Spinal cord (tissue), 10 donors: ENCODE results near the gene IGFN1. TPM values are rescaled to one million over a fixed set of nuclear protein-coding genes. Genes with fewer than 3 reads are reported as not detected.

Experiments
- DNase-seq, 6 donors: peaks; one replicate each; pipeline versions ENCODE4 v3.0.0 to v3.0.0-alpha.2; 2013 to 2015; ENCODE audit warnings: low spot score in 6 of 6, low read depth in 4 of 6
- H3K27ac ChIP-seq: one replicate; pipeline ENCODE4 v1.5.1; 2013; ENCODE audit warnings: low read depth, low read length, control low read depth
- H3K27me3 ChIP-seq: one replicate; pipeline ENCODE4 v1.6.1; 2013; ENCODE audit warnings: low read length; ENCODE audit not compliant: control insufficient read depth, insufficient read depth
- H3K36me3 ChIP-seq: one replicate; pipeline ENCODE4 v1.6.1; 2013; ENCODE audit warnings: low read length; ENCODE audit not compliant: control insufficient read depth, insufficient read depth
- H3K4me1 ChIP-seq: one replicate; pipeline ENCODE4 v1.6.1; 2013; ENCODE audit warnings: low read length; ENCODE audit not compliant: control insufficient read depth, insufficient read depth
- H3K4me3 ChIP-seq: one replicate; pipeline ENCODE4 v1.5.1; 2013; ENCODE audit warnings: low read depth, low read length, control low read depth
- H3K9me3 ChIP-seq: one replicate; pipeline ENCODE4 v1.6.1; 2013; ENCODE audit warnings: low read length; ENCODE audit not compliant: control insufficient read depth, insufficient read depth
- WGBS: methylation state at CpG from one replicate; pipeline ENCODE4 v1.1.5; 2013; ENCODE audit warnings: missing lambda C conversion rate; ENCODE audit not compliant: insufficient coverage; 5-methylcytosine and 5-hydroxymethylcytosine counted together
- long read RNA-seq, 4 donors: transcript quantifications; one replicate each; lab custom pipeline, GENCODE V29; 2026
- polyA plus RNA-seq, 2 donors: library from polyadenylated mRNA; unstranded; fragments of 120-200 nt; gene quantifications; one replicate each; pipeline ENCODE4 v1.2.1, GENCODE V29; 2013; ENCODE audit not compliant: insufficient read length in 2 of 2
- total RNA-seq, 2 donors: library from RNA; depleted of rRNA in 1 of 2; stranded (reverse); fragments of 120-200 nt in 1 of 2; fragments of >200 nt in 1 of 2; gene quantifications; one replicate each; pipeline versions ENCODE4 v1.2.3 to v1.2.4, GENCODE V29; 2013 to 2014
- donor health status: healthy.

Gene IGFN1
- total RNA-seq (1 to 10 TPM; 2.0 to 3.8 TPM), polyA plus RNA-seq (10 to 100 TPM in 1 of 2 donors, 1 to 10 TPM in 1; 2.8 to 10.4 TPM)
- long read RNA-seq, donor 1: 0 reads
- long read RNA-seq, donor 2: 0 reads
- long read RNA-seq, donor 3: 0 reads
- long read RNA-seq, donor 4: 0 reads

DNA sequence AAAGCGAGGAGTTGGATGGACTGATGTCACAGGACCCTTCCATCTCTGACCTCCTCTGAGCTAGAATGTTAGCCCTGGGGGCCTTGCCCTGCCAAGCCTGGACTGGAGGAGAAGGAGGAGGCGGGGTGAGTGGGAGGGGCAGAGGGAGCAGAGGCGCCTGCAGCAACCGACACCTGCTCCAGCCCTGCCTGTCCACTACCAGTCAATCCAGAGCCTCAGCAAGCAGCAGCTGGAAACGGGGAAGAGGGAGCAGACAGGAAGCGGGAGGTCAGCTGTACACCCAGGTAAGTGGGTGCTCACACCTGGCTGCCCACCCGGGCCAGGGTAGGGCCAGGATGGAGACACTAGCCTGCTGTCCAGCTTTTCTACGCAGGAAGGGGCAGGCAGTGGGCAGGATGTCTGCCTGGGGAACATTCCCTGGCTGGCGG is at the start of gene IGFN1:
Gene IGFN1, plus strand, starts transcription at position 201 of the 428 bp plus-strand sequence. CDS start 2,470 bp downstream, outside the sequence.
- no peaks in the 10 kb centered on the region for H3K9me3 ChIP-seq
- no peak for DNase-seq

DNA sequence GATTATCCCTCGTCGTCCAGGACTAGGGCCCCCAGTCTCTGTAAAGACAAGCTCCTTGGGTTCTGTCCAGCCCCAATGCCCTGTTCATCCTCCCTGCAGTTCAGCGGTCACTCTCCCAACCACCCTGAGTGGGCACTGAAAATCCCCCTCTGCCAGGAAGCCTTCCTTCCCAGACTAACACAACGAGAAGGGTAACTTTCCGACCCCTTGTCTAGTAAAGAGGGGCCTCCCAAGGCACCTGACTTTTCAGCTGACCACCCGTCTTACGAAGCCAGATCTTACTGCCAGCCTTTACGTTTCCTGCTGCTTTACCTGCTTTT is 49.7 kb upstream of the IGFN1 start:
- DNase-seq: no peak
- Histone ChIP-seq H3K36me3 (peaks cover 92% of the 10 kb centered on the region), H3K4me1 (peaks cover 26% of the 10 kb centered on the region), H3K27ac (no peak overlapping the region), H3K9me3 (no peaks in the 10 kb centered on the region), H3K4me3 (no peak overlapping the region), H3K27me3 (no peaks in the 10 kb centered on the region)
- WGBS: 94% methylated on average over 8 of the region's 8 CpGs

More for the DNA sequence above, at the start of gene IGFN1:
- Histone ChIP-seq H3K4me1 (peaks cover 17% of the 10 kb centered on the region), H3K36me3 (no peaks in the 10 kb centered on the region), H3K27me3 (peaks cover 5% of the 10 kb centered on the region), H3K27ac (no peak within 1 kb of the TSS), H3K4me3 (no peak within 1 kb of the TSS)
- 68% methylated on average over 6 of the region's 9 CpGs for WGBS

DNA sequence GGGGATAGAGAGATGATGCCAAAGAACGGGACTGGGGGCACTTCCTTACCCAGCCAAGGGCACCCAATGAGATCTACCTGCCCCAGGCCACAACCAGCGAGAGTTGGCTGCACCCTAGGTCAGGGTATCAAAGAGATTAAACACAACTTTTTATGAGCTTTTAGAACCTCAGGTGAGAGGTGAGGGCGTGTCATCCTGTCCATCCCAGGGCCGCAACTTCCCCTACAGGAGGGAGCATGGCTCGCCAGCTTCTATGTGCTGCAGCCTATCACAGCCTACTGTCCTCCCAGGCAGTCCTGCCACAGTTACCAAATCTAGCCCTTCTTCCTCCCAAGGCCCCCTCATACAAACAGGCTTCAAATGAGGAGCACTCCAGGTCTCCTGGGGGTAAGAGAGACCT is 49.2 kb upstream of the IGFN1 start:
- Histone ChIP-seq H3K36me3 (peaks cover 90% of the 10 kb centered on the region), H3K9me3 (no peaks in the 10 kb centered on the region), H3K27me3 (no peaks in the 10 kb centered on the region), H3K27ac (no peak overlapping the region), H3K4me1 (peaks cover 26% of the 10 kb centered on the region), H3K4me3 (no peak overlapping the region)
- DNase-seq: no peak
- 92% methylated on average over 4 of the region's 5 CpGs for WGBS

DNA sequence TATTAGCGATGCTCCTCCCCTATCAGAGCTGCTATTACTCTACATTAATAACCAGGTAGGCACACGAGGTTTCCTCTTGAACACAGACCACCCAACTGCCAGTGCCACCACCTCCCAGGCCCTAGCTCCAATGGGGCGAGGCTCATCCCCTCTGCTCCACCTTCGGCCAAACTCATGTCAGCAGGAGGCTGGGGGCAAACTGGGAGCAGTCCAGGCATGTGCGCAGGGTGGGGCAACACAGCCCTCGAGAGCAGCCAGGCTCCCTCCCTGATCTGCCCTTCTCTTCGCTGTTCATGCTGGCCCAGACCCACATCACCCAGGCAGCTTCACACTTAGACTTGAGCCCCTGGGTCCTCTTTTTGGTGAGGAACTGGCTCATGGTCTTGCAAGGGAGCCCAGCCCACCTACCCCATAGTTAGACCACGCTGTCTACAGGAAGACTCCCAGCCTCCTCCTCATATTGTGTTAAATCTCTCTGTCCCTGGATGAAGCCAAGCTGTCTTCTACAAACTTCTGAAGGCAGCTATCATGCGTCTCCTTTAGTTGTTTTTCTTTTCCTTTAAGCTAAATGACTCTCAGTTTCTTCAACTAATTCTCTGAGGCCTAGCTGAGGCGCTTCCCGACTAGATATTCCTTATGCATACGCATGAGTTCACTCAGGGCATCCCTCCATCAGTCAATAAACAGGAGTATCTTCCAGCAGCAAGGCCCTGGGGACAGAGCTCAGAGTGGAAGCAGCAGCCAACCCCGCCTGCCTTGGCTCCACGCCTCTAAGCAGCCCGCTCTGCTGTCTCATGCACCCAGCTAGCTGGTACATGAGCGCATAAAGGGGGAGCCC is 48.4 kb upstream of the IGFN1 start:
- no peak overlapping the region for H3K4me3 ChIP-seq
- no peak overlapping the region for H3K27ac ChIP-seq
- H3K9me3 ChIP-seq: no peaks in the 10 kb centered on the region
- no peak for DNase-seq
- peaks cover 90% of the 10 kb centered on the region for H3K36me3 ChIP-seq
- no peaks in the 10 kb centered on the region for H3K27me3 ChIP-seq
- 86% methylated on average over 16 of the region's 16 CpGs for WGBS
- peaks cover 19% of the 10 kb centered on the region for H3K4me1 ChIP-seq

DNA sequence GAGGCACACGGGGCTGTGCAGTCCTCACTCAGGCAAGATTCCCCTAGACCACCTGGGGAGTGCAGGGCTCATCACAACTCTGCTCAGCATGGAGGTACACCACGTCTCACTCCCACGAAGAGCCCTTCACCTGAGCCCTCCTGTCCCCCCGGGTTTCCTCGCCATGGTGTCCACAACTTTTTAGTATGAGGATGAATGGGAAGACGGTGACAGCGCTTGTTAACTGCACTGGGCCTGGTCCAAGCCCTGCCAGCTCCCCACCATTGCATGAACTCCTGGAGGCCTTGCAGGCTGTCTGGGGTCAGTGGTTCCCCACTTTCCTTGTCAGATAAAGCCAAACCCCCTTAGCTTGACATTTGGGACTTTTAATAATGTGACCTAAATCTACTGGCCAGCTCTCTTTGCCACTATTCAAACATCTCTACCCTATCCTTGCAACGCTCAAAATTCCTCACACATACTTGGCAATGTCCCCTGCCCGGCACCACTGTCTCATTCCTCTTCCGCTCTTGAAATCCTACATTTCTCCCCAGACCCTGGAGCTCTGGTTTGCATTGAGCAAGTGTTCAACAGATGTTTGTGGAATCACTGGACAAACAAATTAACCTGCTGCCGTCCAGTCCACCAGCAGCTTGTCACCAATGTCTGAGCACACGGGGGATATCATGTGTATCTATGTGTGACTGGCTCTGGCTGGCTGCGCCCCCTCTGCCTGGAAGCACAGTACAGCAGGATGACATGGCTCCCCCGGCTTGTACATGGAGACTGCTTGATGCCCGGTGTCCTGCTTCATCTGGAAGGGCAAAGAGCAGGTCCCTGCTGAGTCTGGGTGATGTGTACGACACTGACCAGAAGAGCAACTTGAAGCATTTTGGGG is 47.5 kb upstream of the IGFN1 start:
- Histone ChIP-seq H3K4me1 (peaks cover 13% of the 10 kb centered on the region), H3K9me3 (no peaks in the 10 kb centered on the region), H3K27ac (no peak overlapping the region), H3K4me3 (no peak overlapping the region), H3K36me3 (peaks cover 93% of the 10 kb centered on the region), H3K27me3 (no peaks in the 10 kb centered on the region)
- WGBS: 81% methylated on average over 15 of the region's 16 CpGs
- DNase-seq: no peak

DNA sequence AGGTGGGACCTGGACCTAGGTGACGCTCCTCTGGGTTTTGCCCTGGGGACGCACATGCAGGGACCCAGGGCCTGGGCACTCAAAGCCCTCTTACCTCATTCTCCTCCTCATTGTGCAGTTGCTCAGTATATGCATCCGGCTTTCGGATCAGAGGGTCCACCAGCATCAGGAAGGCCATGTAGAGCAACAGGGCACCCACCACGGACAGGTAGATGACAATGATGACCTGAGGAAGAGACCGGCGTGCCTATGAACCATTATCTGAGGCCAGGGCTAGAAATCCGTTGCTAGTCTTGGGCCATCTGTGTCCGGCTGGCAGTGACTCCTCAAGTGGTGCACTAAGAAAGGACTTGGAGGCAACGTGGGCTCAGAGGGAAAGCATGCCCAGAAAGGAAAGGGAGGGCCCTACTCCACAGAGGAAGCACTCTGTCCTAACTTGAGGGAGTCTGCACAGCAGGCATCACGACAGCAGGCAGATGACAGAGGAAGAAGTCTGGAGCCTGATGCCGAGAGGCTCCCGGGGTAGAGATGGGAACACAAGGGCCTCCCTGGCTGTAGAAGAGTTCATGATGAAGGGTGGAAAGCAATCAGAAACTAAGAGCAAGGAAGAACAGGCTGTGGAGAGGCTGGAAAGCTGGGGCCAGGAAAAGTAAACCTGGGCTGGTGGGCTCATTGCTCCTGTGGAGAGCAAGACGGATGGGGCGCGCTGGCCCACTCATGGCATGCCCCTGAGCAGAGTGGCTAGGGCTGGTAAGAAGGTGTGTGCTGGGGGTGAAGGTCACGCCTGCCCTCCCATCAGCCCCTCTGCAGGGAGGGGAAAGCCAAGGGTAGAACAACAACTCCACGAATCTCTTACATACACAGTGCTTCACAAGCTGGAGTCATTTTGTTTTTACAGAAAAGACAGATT is 46.6 kb upstream of the IGFN1 start:
- peaks cover 9% of the 10 kb centered on the region for H3K4me1 ChIP-seq
- DNase-seq: no peak
- no peak overlapping the region for H3K4me3 ChIP-seq
- H3K27ac ChIP-seq: no peak overlapping the region
- no peaks in the 10 kb centered on the region for H3K27me3 ChIP-seq
- peaks cover 95% of the 10 kb centered on the region for H3K36me3 ChIP-seq
- 94% methylated on average over 12 of the region's 18 CpGs for whole genome bisulfite sequencing
- H3K9me3 ChIP-seq: no peaks in the 10 kb centered on the region

DNA sequence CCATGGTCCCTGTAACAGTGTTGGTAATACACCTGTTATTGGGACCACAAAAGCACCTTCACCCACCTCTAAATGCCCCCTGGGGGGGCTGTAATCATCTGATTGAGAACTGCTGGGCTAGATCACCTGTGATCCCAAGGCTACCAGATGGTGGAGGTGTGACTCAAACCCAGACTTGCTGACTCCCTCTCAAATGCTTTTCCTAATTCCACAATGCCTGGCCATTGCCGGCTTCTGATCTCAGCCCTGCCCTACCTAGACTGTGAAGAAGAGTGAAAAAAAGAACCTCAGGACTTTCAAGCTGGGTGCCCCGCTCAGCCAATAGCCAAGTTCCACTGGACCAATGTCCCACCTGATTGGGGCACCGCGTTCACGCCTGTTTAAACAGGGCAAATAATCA is 45.9 kb upstream of the IGFN1 start:
- H3K27me3 ChIP-seq: no peaks in the 10 kb centered on the region
- no peaks in the 10 kb centered on the region for H3K9me3 ChIP-seq
- H3K4me1 ChIP-seq: peaks cover 5% of the 10 kb centered on the region
- no peak overlapping the region for H3K27ac ChIP-seq
- whole genome bisulfite sequencing: 92% methylated on average over 2 of the region's 5 CpGs
- H3K4me3 ChIP-seq: no peak overlapping the region
- no peak for DNase-seq
- peaks cover 92% of the 10 kb centered on the region for H3K36me3 ChIP-seq

DNA sequence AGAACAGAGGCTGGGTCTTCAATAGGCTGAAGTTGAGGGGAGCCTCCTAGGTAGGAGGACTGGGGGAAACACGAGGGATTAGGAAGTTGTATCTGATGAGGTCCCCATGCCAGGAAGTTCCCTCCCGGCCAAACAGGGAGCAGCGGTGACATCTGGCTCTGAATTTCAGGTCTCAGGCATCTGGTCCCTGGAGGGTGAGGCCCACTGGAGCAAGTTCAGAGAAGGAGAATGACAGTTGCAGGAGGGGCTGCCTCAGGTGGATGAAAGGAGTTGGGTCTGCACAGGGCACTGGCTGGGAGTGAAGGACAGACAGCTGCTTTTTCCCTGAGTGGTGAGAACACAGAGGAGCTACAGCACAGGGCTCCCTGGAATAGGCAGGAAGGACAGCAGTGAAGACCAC is 45.5 kb upstream of the IGFN1 start:
- no peak overlapping the region for H3K4me3 ChIP-seq
- WGBS: 89% methylated on average over 3 of the region's 3 CpGs
- no peak for DNase-seq
- H3K9me3 ChIP-seq: no peaks in the 10 kb centered on the region
- no peak overlapping the region for H3K27ac ChIP-seq
- peaks cover 90% of the 10 kb centered on the region for H3K36me3 ChIP-seq
- peaks cover 5% of the 10 kb centered on the region for H3K4me1 ChIP-seq
- H3K27me3 ChIP-seq: no peaks in the 10 kb centered on the region

DNA sequence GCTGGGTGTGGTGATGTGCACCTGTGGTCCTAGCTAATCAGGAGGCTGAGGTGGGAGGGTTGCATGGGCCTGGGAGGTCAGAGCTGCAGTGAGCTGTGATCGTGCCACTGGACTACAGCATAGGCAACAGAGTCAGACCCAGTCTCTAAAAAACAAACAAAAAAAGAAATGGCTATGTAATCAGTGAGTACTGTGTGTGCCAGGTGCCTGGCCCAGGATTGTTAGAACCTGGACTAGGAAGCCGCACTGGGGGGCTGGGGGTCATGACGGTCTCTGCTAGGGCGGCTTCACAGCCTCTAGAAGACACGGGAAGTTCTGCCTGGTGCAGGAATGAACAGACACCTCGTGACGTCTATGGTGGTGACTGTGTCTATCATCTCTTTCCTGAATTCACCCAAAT is 44.8 kb upstream of the IGFN1 start:
- no peaks in the 10 kb centered on the region for H3K27me3 ChIP-seq
- H3K4me1 ChIP-seq: peaks cover 5% of the 10 kb centered on the region
- H3K27ac ChIP-seq: no peak overlapping the region
- WGBS: 100% methylated on average over 2 of the region's 7 CpGs
- no peaks in the 10 kb centered on the region for H3K9me3 ChIP-seq
- peaks cover 85% of the 10 kb centered on the region for H3K36me3 ChIP-seq
- DNase-seq: no peak
- no peak overlapping the region for H3K4me3 ChIP-seq
